Ascending aorta (tissue), 2 donors: Measurements from ENCODE around the gene PES1. TPM values are rescaled to one million over a fixed set of nuclear protein-coding genes. Genes with fewer than 3 reads are reported as not detected.
A peak's percentile ranks its signal among the peaks of the same experiment; 100 is the strongest.

Experiments used
- DNase-seq, 2 donors: peaks; one replicate each; pipeline ENCODE4 v3.0.0-alpha.2; 2019; ENCODE audit warnings: low spot score in 2 of 2
- H3K27ac ChIP-seq, 2 donors: fragments of 200-600 bp; sonication (generic); one replicate each; pipeline ENCODE4 v1.5.1; 2016 to 2017; ENCODE audit warnings: mild to moderate bottlenecking in 1 of 2
- H3K27me3 ChIP-seq: fragments of 200-600 bp; sonication (generic); one replicate; pipeline ENCODE4 v1.5.1; 2017
- H3K36me3 ChIP-seq, 2 donors: fragments of 200-600 bp; sonication (generic); one replicate each; pipeline ENCODE4 v1.5.1; 2016
- H3K4me1 ChIP-seq, 2 donors: fragments of 200-600 bp; sonication (generic); one replicate each; pipeline ENCODE4 v1.5.1; 2016 to 2017; ENCODE audit warnings: mild to moderate bottlenecking in 1 of 2
- H3K4me3 ChIP-seq, 2 donors: fragments of 200-600 bp; sonication (generic); one replicate each; pipeline ENCODE4 v1.5.1; 2016 to 2017; ENCODE audit warnings: mild to moderate bottlenecking in 1 of 2
- H3K9me3 ChIP-seq, 2 donors: fragments of 200-600 bp; sonication (generic); one replicate each; pipeline ENCODE4 v1.5.1; 2016
- CTCF ChIP-seq, 3 experiments: fragments of 200-600 bp in 2 of 3; fragments of 450-650 bp in 1 of 3; sonication (generic) in 2 of 3; IDR thresholded peaks; one replicate each; pipeline ENCODE4 v1.5.1; 2016 to 2019; ENCODE audit warnings: antibody characterized with exemption in 3 of 3, mild to moderate bottlenecking in 1 of 3, moderate library complexity in 1 of 3
- intact Hi-C: fragments of 100-400 bp; cut with DNase I; formaldehyde crosslinking; loops from one replicate; pipeline ENCODE4 v1.15.1; 2023
- total RNA-seq: library from RNA; depleted of rRNA; stranded (reverse); fragments of >200 nt; gene quantifications from one replicate; pipeline ENCODE4 v1.1.0, GENCODE V29; 2016

PES1 gene
- total RNA-seq, 1 donor from 2014 or later: 24.7 TPM

GRCh38 chr22:30612789-30613188, 21.1 kb upstream of the PES1 start:
- H3K27ac ChIP-seq: no peak overlapping the region
- H3K4me3 ChIP-seq: no peak overlapping the region
- no peaks in the 10 kb centered on the region for H3K4me1 ChIP-seq
- TF ChIP-seq CTCF (IDR thresholded peaks at IDR 0.05): no peak
- H3K27me3 ChIP-seq: no peaks in the 10 kb centered on the region
- H3K36me3 ChIP-seq: peaks cover 2 to 23% of the 10 kb centered on the region in 2 donors
- intact Hi-C loops: no loop called here
- DNase-seq: no peak
- H3K9me3 ChIP-seq: no peaks in the 10 kb centered on the region

- TF ChIP-seq CTCF (IDR thresholded peaks at IDR 0.05): no peak
- DNase-seq: no peak
- Histone ChIP-seq H3K27me3 (no peaks in the 10 kb centered on the region), H3K4me3 (no peak overlapping the region), H3K36me3 (peaks cover 0 to 23% of the 10 kb centered on the region in 2 donors), H3K9me3 (no peaks in the 10 kb centered on the region), H3K27ac (no peak overlapping the region), H3K4me1 (peaks cover 5 to 9% of the 10 kb centered on the region in 2 donors)
- intact Hi-C loops: no loop called here
Measured at GRCh38 chr22:30611197-30611596, 19.5 kb upstream of the PES1 start.

GRCh38 chr22:30610299-30610698, 18.6 kb upstream of the PES1 start:
- Histone ChIP-seq H3K4me1 (peaks cover 5 to 13% of the 10 kb centered on the region in 2 donors), H3K36me3 (peaks cover 0 to 22% of the 10 kb centered on the region in 2 donors), H3K27ac (no peak overlapping the region), H3K27me3 (no peaks in the 10 kb centered on the region), H3K9me3 (no peaks in the 10 kb centered on the region), H3K4me3 (no peak overlapping the region)
- no peak for TF ChIP-seq CTCF (IDR thresholded peaks at IDR 0.05)
- DNase-seq: peak in 1 of 2 donors; percentile 39
- intact Hi-C loops: no loop called here

- intact Hi-C loops: no loop called here
Measured at GRCh38 chr22:30609260-30610185, 17.8 kb upstream of the PES1 start.

GRCh38 chr22:30607939-30608338, 16.2 kb upstream of the PES1 start:
- H3K27ac ChIP-seq: peak overlapping the region; percentile 49 to 60

More at GRCh38 chr22:30609260-30610185, 17.8 kb upstream of the PES1 start:
- peak; percentile 37 to 76 for DNase-seq
- no peak for TF ChIP-seq CTCF (IDR thresholded peaks at IDR 0.05)
- no peak overlapping the region for H3K4me3 ChIP-seq
- H3K9me3 ChIP-seq: no peaks in the 10 kb centered on the region
- peaks cover 5 to 13% of the 10 kb centered on the region in 2 donors for H3K4me1 ChIP-seq
- peaks cover 0 to 19% of the 10 kb centered on the region in 2 donors for H3K36me3 ChIP-seq
- no peaks in the 10 kb centered on the region for H3K27me3 ChIP-seq
- H3K27ac ChIP-seq: peak overlapping the region in 1 of 2 donors; percentile 54

More at GRCh38 chr22:30607939-30608338, 16.2 kb upstream of the PES1 start:
- H3K4me1 ChIP-seq: peaks cover 5 to 13% of the 10 kb centered on the region in 2 donors
- no peak for TF ChIP-seq CTCF (IDR thresholded peaks at IDR 0.05)
- peak overlapping the region; percentile 69 to 76 for H3K4me3 ChIP-seq
- intact Hi-C loops: loop anchor here (2.0 kb wide), 1 partner anchor 27 kb away; the partner anchor contains the start of gene SLC35E4
- no peak for DNase-seq
- peaks cover 0 to 12% of the 10 kb centered on the region in 2 donors for H3K36me3 ChIP-seq
- H3K27me3 ChIP-seq: no peaks in the 10 kb centered on the region
- H3K9me3 ChIP-seq: no peaks in the 10 kb centered on the region
